Ishikawa (cell line): ENCODE results near the gene ARCN1.

Experiments used
- CEBPB ChIP-seq: IDR thresholded peaks from 2 replicates; pipeline ENCODE4 v1.6.1; 2012
- CREB1 ChIP-seq: IDR thresholded peaks from 2 replicates; pipeline ENCODE4 v1.6.1; 2012; ENCODE audit warnings: low read depth
- EGR1 ChIP-seq: IDR thresholded peaks from 2 replicates; pipeline ENCODE4 v1.6.1; 2012
- EP300 ChIP-seq: IDR thresholded peaks from 2 replicates; pipeline ENCODE4 v1.6.1; 2012; ENCODE audit warnings: borderline replicate concordance
- FOXM1 ChIP-seq: IDR thresholded peaks from 2 replicates; pipeline ENCODE4 v1.6.1; 2012; ENCODE audit warnings: low read depth, borderline replicate concordance
- NFIC ChIP-seq: IDR thresholded peaks from 2 replicates; pipeline ENCODE4 v1.6.1; 2012
- RAD21 ChIP-seq: IDR thresholded peaks from 2 replicates; pipeline ENCODE4 v1.6.1; 2012; ENCODE audit warnings: low read depth
- TAF1 ChIP-seq: IDR thresholded peaks from 2 replicates; pipeline ENCODE4 v1.6.1; 2012; ENCODE audit warnings: low read depth, mild to moderate bottlenecking
- TCF12 ChIP-seq: IDR thresholded peaks from 2 replicates; pipeline ENCODE4 v1.6.1; 2012; ENCODE audit warnings: low read depth
- TEAD4 ChIP-seq: IDR thresholded peaks from 2 replicates; pipeline ENCODE4 v1.6.1; 2012
- YY1 ChIP-seq: IDR thresholded peaks from 2 replicates; pipeline ENCODE4 v1.6.1; 2012; ENCODE audit warnings: low read depth
- ZBTB7A ChIP-seq: IDR thresholded peaks from 2 replicates; pipeline ENCODE4 v1.6.1; 2012; ENCODE audit warnings: low read depth
- TF ChIP-seq, protein P1 (sequence below): IDR thresholded peaks from 2 replicates; pipeline ENCODE4 v1.6.1; 2012
- TF ChIP-seq, protein P2 (sequence below): IDR thresholded peaks from 2 replicates; pipeline ENCODE4 v1.6.1; 2012; ENCODE audit warnings: low read depth, mild to moderate bottlenecking
- TF ChIP-seq, protein P3 (sequence below): IDR thresholded peaks from 2 replicates; pipeline ENCODE4 v1.6.1; 2012

ARCN1 gene

DNA sequence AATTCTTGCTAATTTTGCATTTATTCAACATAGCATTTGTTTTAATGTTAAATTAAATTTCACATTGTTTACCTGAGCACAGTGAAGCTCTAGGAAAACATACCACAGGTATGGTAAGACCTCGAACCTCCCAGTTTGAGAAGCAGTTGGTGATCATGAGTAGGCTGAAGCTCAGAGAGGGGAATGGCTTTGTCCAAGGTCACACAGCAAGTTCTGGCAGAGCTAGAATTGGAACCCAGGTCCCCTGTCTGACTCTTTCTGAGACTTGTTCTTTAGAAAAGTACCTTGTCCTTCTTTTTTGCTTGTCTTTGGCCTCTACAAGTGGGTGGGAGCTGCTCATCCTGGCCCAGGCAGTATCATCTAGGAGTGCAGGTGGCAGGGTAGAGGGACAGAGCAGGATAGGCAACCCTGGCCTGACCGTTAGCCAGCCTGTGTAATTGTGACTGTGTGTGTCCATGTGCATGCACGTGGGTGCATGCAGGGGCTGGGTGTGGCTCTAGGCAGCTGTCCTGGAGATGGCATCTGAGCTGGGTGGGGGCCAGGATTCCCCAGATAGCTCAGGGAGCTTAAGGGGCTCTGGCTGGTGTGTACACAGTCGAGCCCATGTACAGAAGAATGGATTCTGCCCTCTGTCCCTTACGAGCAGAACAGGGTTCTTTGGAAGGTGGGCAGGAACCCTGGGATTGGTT is 56.8 kb downstream of the ARCN1 start:
- TF ChIP-seq TEAD4 (no peak), ZBTB7A (no peak)
- TF ChIP-seq, protein P1, sequence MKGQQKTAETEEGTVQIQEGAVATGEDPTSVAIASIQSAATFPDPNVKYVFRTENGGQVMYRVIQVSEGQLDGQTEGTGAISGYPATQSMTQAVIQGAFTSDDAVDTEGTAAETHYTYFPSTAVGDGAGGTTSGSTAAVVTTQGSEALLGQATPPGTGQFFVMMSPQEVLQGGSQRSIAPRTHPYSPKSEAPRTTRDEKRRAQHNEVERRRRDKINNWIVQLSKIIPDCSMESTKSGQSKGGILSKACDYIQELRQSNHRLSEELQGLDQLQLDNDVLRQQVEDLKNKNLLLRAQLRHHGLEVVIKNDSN = no peak

DNA sequence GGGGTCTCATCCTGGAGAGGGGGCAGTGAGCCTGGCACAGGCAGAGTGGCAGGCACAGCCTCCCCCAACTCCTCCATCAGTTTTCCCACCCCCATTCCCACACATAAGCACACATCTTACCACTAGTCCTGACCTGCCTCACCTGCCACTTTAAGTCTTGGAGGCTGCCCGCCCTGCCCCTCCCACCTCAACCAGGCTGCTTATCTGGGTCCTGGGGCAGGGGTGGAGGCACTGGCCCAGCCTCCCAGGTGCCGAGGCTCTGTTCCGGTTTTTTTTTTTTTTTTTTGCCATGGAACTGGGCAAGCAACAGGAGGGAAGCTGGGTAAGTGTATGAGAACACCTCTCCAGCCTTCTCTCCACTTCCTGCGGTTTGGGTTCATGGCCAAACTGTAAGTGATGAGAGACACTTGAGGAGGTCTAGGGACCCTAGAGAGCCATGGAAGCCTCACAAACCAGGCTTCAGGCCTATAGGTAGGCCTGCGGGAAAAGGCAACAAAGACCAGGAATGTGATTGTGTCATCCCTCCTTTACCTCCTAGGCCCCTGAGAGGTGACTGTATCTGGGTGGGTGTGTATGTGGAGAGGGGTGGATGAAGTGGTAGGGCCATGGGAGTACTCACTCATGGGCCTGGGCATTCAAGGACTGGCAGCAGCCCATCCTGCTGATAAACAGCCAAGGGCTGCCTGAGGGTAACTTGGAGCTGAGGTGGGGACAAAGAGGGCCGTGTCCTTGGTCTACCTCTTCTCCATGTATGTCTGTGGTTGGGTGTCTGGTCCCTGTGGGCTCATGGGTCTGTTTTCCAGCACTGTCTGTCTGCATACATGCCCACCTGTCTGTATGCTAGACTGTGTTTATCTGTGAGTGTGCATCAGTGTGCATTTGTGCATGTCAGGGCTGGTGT is 57.8 kb downstream of the ARCN1 start:
- no peak for TF ChIP-seq TEAD4
- TF ChIP-seq ZBTB7A = no peak
- TF ChIP-seq RAD21 = no peak
- TF ChIP-seq FOXM1 = no peak
- no peak for TF ChIP-seq EP300
- no peak for TF ChIP-seq CEBPB
- TF ChIP-seq YY1 = no peak
- TF ChIP-seq, protein P2, sequence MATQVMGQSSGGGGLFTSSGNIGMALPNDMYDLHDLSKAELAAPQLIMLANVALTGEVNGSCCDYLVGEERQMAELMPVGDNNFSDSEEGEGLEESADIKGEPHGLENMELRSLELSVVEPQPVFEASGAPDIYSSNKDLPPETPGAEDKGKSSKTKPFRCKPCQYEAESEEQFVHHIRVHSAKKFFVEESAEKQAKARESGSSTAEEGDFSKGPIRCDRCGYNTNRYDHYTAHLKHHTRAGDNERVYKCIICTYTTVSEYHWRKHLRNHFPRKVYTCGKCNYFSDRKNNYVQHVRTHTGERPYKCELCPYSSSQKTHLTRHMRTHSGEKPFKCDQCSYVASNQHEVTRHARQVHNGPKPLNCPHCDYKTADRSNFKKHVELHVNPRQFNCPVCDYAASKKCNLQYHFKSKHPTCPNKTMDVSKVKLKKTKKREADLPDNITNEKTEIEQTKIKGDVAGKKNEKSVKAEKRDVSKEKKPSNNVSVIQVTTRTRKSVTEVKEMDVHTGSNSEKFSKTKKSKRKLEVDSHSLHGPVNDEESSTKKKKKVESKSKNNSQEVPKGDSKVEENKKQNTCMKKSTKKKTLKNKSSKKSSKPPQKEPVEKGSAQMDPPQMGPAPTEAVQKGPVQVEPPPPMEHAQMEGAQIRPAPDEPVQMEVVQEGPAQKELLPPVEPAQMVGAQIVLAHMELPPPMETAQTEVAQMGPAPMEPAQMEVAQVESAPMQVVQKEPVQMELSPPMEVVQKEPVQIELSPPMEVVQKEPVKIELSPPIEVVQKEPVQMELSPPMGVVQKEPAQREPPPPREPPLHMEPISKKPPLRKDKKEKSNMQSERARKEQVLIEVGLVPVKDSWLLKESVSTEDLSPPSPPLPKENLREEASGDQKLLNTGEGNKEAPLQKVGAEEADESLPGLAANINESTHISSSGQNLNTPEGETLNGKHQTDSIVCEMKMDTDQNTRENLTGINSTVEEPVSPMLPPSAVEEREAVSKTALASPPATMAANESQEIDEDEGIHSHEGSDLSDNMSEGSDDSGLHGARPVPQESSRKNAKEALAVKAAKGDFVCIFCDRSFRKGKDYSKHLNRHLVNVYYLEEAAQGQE = no peak
- TF ChIP-seq, protein P3, sequence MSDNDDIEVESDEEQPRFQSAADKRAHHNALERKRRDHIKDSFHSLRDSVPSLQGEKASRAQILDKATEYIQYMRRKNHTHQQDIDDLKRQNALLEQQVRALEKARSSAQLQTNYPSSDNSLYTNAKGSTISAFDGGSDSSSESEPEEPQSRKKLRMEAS = no peak
- TF ChIP-seq, protein P1 = no peak
- TF ChIP-seq NFIC = no peak
- no peak for TF ChIP-seq TCF12
- no peak for TF ChIP-seq TAF1
- TF ChIP-seq CREB1 = no peak
- no peak for TF ChIP-seq EGR1

DNA sequence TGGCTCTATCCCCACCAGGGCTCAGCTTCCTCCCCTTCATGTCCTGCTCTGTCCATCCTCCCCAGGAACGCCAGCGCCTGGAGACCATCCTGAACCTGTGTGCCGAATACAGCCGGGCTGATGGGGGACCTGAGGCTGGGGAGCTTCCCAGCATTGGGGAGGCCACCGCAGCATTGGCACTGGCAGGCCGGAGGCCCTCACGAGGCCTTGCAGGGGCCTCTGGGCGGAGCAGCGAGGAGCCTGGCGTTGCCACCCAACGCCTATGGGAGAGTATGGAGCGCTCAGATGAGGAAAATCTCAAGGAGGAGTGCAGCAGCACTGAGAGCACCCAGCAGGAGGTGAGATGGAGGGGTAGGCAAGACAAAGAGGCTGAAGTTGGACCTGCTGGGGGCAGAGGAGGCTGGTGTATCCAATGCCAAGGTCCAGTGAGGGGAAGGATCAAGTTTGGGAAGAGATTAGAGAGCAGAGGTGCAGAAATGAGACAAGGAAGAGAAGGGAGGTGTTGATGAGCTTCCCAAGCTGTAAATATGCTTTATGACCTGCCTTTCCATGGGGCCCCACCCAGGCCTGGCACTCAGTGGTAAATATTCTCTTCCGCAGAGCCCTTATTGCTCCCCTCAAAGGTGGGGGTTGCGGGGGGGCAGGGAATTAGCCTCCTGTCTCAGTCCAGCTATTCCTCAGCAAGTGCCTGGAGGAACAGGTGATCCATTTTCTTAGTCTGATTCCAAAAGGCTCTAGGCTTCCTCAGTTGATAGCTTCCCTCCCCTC is 59.1 kb downstream of the ARCN1 start:
- TF ChIP-seq RAD21 (no peak), NFIC (no peak), TAF1 (no peak)

DNA sequence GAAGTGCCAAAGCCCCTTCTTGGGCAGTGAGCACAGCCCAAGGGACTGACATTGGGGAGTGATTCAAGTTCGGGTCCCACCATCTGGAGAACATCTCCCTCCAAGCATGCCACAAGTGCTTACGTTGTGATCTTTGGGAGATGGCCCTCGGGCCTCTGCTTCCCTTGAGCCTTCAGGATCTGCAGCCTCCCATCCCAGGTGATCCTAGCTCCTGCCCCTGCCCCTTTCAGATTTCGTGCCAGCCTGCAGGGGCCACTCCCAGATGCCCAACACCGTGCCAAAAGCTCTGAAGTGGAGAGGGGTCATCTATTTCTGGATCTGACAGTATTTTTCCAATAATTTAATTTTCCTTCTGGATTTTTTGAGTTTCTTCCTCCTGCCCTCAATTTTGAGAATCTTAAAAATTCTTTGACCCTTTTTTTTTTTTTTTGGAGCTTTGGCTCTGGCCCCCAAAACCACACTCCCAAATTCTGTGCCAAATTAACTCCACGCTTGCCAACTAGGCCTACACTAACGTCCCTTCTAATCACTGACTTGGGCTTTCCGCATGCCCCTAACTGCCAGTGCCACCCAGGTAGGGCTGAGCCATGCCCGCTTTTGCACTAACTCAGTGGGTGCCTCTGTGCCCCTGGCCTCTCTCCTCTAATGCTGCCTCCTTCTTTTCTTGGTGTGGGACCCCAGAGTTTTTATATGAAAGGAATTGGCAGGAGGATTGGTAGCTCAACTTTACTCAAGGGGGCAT is 60.5 kb downstream of the ARCN1 start:
- TF ChIP-seq, protein P1 = no peak
- TF ChIP-seq TCF12 = no peak
- no peak for TF ChIP-seq TEAD4
- no peak for TF ChIP-seq EP300
- no peak for TF ChIP-seq ZBTB7A
- TF ChIP-seq, protein P3 = no peak
- TF ChIP-seq TAF1 = no peak
- TF ChIP-seq, protein P2 = no peak
- no peak for TF ChIP-seq CREB1
- TF ChIP-seq RAD21 = no peak
- no peak for TF ChIP-seq CEBPB
- TF ChIP-seq YY1 = no peak
- no peak for TF ChIP-seq FOXM1
- no peak for TF ChIP-seq EGR1
- no peak for TF ChIP-seq NFIC
